ENCODE data around the gene FRMPD2.
"Not testable (repeated sequence)": the region's sequence is repeated elsewhere in the genome, so short reads cannot be mapped to it uniquely, and the experiment has no call there.

Gene FRMPD2

GRCh38 chr10:48248462-48248861 lies 26.0 kb downstream of the FRMPD2 start:
- no peaks in the 10 kb centered on the region for H3K36me3 Mint-ChIP-seq (ENCODE audit: low read depth)
- no peak for TF ChIP-seq CTCF (IDR thresholded peaks at IDR 0.05; ENCODE audit: unreplicated experiment in 3 of 3)
- H3K27ac Mint-ChIP-seq = no peak overlapping the region
- peaks cover 9% of the 10 kb centered on the region for H3K27me3 Mint-ChIP-seq (ENCODE audit: low read depth)
- no peaks in the 10 kb centered on the region for H3K9me3 Mint-ChIP-seq
- H3K4me3 Mint-ChIP-seq = no peak overlapping the region
- peaks cover 22% of the 10 kb centered on the region for H3K4me1 Mint-ChIP-seq

- no peak for TF ChIP-seq CTCF (IDR thresholded peaks at IDR 0.05; ENCODE audit: unreplicated experiment in 3 of 3)
- peaks cover 20% of the 10 kb centered on the region for H3K4me1 Mint-ChIP-seq
- no peak overlapping the region for H3K4me3 Mint-ChIP-seq
- H3K27ac Mint-ChIP-seq = no peak overlapping the region
- H3K9me3 Mint-ChIP-seq = no peaks in the 10 kb centered on the region
- H3K27me3 Mint-ChIP-seq (ENCODE audit: low read depth) = peaks cover 9% of the 10 kb centered on the region
- H3K36me3 Mint-ChIP-seq (ENCODE audit: low read depth) = no peaks in the 10 kb centered on the region
These were observed 26.8 kb downstream of the FRMPD2 start for GRCh38 chr10:48247680-48248079.

- H3K4me3 Mint-ChIP-seq = no peak overlapping the region
- H3K27me3 Mint-ChIP-seq (ENCODE audit: low read depth) = peaks cover 4% of the 10 kb centered on the region
- H3K9me3 Mint-ChIP-seq = no peaks in the 10 kb centered on the region
- peaks cover 10% of the 10 kb centered on the region for H3K4me1 Mint-ChIP-seq
- H3K27ac Mint-ChIP-seq = no peak overlapping the region
- H3K36me3 Mint-ChIP-seq (ENCODE audit: low read depth) = no peaks in the 10 kb centered on the region
- TF ChIP-seq CTCF (IDR thresholded peaks at IDR 0.05; ENCODE audit: unreplicated experiment in 3 of 3) = no peak
These were observed 28.0 kb downstream of the FRMPD2 start for GRCh38 chr10:48246501-48246900.

- Mint-ChIP-seq H3K4me1 (peaks cover 5% of the 10 kb centered on the region), H3K27ac (no peak overlapping the region), H3K4me3 (no peak overlapping the region), H3K9me3 (no peaks in the 10 kb centered on the region), H3K36me3 (ENCODE audit: low read depth) (no peaks in the 10 kb centered on the region), H3K27me3 (ENCODE audit: low read depth) (peaks cover 4% of the 10 kb centered on the region)
- no peak for TF ChIP-seq CTCF (IDR thresholded peaks at IDR 0.05; ENCODE audit: unreplicated experiment in 3 of 3)
These were observed 28.5 kb downstream of the FRMPD2 start for GRCh38 chr10:48245977-48246376.

GRCh38 chr10:48243921-48244320 lies 30.6 kb downstream of the FRMPD2 start:
- H3K9me3 Mint-ChIP-seq; H3K27ac Mint-ChIP-seq; H3K27me3 Mint-ChIP-seq (ENCODE audit: low read depth); H3K36me3 Mint-ChIP-seq (ENCODE audit: low read depth); H3K4me1 Mint-ChIP-seq; H3K4me3 Mint-ChIP-seq: not testable (repeated sequence)

- Mint-ChIP-seq H3K9me3 (no peaks in the 10 kb centered on the region), H3K4me3 (no peak overlapping the region), H3K27ac (no peak overlapping the region), H3K4me1 (peaks cover 4% of the 10 kb centered on the region), H3K27me3 (ENCODE audit: low read depth) (peaks cover 4% of the 10 kb centered on the region), H3K36me3 (ENCODE audit: low read depth) (no peaks in the 10 kb centered on the region)
- TF ChIP-seq CTCF (IDR thresholded peaks at IDR 0.05; ENCODE audit: unreplicated experiment in 3 of 3) = no peak
These were observed 31.0 kb downstream of the FRMPD2 start for GRCh38 chr10:48243487-48243886.

Data from nephron (organoid).